Stimulated activated CD4-positive, alpha-beta T cell treated with anti-CD3 and anti-CD28 coated beads, Interleukin-4, amount 100 ng/mL, for 48 hours (primary cell): ENCODE measurements around the gene HSPA12B.
A peak's percentile ranks its signal among the peaks of the same experiment; 100 is the strongest.

ENCODE experiments used
- DNase-seq, 2 donors: peaks; one replicate each; pipeline ENCODE4 v3.0.0-alpha.2; 2020; ENCODE audit warnings: low read depth in 2 of 2

Gene HSPA12B

DNA sequence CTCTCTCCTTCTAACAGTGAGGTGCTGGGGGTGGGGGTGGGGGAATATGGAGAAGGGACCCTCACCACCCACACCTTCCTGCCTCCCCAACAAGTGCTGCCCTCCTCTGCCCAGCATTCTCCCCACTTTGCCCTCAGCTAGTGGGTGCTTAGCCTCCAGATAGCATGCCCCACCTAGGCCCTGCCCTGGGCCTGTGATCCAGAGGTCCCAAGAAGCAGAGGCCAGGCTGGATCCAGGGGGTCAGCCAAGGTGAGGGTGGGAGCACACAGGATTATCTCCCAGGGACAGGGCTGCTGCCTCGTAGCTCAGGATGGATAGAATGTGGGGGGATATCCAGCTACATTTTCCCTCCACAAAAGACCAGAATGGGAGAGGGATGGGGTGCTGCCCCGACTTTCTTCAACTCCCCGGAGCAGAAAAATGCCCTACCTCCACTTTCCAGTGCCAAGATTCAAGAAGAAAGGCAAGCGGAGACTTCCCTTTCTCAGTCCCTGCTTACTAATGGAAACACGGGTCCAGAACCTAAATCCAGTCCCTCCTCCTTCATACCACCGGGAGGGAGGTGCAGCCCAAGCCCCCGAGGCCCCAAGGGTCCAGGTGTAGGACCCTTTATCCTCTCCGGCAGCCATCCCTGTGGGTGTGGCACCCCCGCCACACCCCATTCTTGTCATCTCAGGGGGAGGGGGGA lies 34.1 kb downstream of the HSPA12B start:
- DNase-seq, result no peak

DNA sequence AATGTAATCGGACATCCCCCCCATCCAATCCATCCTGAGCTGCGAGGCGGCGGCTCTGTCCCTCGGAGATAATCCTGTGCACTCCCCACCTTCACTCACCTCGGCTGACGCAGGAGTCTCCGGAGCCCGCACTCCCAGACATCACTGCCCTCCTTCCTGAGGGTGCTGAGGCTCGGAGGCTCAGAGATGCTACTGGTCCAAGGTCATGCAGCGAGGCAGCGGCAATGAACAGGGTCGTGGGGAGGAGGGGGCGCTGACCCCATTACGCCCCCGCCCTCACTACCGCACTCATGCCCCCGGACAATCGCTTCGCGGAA lies 34.6 kb downstream of the HSPA12B start:
- no peak for DNase-seq

DNA sequence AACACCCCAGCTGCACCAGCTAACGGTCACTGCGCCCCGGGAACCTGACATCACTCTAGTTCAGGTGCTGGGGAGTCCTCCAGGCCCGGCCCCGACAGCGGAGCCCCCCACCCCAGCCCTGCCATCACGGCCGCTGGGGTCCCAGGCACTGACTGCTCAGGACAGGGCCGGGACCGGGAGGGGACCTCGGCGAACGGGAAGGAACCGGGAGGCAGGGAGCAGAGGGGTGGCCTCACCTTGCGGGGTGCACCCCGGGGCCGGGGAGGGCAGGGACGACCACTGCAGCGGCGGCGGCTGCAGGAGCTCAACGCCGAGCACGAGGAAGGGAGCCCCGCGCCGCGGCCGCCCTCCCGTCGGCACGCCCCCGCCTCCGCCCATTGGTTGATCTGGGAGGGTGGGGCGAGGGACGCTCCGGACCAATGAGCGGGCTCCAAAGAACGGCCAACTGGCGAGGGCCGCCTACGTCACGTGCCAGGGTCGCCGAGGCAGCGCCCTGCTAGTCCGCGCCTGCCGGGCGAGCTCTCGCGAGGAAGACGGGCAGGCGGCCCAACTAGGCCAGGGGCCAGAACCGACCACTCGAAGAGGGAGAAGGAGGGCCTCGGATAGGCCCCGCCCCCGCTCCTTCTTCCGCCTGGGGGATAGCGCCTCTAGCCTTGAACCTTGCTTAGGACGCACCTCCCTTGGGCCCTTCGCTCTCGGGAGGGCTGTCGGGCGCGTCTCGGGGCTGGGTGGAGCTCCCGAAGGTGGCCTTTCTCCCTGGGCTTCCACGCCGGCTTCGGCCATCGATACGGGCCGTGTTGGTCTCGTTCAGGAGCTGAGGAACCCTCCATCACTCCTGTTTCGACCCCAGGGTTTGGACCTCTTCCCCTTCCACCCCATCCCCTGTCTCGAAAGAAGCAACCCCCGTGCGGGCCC lies 35.2 kb downstream of the HSPA12B start, which contains the start of gene ADISSP:
TSS of gene ADISSP (minus strand) at position 327 of the 915 bp plus-strand sequence. CDS start 7,653 bp downstream, outside the sequence.
- DNase-seq, result peak; percentile 97 to 98

DNA sequence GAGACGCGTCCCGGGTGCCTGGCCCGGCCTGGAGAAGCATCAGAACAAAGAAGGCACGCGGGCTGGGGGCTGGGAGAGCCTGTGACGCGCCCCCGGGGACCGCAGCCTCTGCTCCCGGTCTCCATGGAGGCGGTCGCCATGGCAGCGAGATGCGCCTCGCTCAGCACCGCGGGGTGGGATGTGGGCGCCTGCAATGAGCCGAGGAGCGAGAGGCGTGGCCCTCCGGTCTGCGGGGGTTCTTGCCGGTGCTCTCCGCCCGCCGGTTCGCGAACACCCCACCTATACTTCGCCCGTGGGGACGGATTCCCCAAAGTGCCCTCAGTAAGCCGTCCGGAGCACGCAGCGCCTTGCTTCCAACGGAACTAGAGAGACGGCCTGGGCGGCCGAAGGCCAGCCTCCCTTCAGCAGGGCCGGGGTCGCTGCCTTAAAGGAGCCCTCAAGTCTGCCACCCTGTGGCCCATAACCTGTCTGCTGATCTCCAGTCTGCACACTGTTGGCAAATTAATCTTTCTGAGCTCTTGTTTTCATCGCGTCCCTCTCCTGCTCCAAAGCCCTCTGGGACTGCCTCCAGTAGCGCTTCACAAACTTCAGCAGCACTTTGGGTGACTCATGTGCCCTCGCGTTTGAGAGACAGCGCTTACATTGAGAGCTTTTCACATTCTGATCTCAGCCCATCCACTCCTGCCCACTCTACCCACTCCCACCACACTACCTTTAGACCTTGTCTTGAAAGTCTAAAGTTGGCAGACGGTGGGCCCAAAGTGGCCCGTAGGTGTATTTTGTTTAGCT lies 36.1 kb downstream of the HSPA12B start:
- DNase-seq, result peak; percentile 67 to 77

DNA sequence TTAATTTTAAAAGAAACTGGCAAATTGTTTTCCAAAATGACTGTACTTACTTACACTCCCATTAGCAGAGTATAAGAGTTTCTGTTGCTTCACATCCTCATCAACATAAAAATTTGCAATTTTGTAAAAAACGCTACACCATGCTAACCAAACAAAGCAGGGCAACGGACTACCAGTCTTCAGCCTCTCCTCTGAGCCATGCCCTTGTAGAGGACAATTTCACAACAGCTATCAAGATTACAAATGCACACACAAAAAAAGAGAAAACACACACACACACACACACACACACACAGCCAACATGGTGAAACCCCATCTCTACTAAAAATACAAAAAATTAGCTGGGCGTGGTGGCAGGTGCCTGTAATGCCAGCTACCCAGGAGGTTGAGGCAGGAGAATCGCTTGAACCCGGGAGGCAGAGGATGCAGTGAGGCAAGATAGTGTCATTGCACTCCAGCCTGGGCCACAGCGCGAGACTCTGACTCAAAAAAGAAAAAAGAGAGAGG lies 39.1 kb downstream of the HSPA12B start:
- DNase-seq, result no peak

DNA sequence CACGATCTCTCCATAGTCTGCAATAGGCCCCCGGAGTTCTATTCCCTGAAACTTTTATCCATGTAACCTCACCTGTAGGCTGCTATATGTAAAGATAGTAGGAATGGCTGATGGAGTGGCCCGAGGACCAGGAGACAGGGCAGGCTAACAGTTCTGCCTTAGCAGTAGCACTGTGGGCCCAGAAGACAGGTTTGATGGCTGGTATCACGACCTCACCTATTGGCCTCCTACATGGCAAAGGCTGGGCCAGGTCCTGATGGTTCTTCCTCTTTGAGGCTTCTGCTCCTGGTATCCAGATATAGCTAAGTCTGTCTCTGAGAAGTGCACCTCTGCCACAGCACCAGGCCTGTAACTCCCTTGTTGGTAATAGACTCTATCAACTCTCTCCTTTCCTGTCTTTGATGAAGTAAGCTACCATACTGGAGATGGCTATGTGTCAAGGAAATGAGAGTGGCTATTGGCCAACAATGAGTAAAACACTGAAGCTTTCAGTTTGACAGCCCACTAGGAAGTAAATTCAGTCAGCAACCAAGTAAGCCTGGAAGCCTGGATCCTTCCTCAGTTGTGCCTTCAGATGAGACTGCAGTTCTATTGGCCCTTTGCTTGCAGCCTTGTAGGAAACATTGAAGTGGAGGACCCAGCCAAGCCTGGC lies 43.1 kb downstream of the HSPA12B start:
- no peak for DNase-seq

DNA sequence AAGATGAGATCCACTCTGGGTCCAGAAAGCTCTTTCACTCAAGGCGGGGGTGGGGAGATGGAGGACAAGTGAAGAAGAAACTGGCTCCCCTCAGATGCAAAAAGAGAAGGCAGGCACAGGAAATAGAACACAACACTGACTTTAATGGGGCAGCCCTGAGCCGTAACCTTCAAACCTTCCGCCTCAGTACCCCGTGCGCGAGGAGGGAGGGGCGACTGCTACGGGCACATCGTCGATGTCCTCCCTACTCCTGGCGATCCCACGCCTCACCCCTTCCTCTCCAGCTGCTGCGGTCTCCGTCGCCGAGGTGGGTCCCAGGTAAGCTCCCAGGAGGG lies 44.9 kb downstream of the HSPA12B start:
- DNase-seq, result no peak

DNA sequence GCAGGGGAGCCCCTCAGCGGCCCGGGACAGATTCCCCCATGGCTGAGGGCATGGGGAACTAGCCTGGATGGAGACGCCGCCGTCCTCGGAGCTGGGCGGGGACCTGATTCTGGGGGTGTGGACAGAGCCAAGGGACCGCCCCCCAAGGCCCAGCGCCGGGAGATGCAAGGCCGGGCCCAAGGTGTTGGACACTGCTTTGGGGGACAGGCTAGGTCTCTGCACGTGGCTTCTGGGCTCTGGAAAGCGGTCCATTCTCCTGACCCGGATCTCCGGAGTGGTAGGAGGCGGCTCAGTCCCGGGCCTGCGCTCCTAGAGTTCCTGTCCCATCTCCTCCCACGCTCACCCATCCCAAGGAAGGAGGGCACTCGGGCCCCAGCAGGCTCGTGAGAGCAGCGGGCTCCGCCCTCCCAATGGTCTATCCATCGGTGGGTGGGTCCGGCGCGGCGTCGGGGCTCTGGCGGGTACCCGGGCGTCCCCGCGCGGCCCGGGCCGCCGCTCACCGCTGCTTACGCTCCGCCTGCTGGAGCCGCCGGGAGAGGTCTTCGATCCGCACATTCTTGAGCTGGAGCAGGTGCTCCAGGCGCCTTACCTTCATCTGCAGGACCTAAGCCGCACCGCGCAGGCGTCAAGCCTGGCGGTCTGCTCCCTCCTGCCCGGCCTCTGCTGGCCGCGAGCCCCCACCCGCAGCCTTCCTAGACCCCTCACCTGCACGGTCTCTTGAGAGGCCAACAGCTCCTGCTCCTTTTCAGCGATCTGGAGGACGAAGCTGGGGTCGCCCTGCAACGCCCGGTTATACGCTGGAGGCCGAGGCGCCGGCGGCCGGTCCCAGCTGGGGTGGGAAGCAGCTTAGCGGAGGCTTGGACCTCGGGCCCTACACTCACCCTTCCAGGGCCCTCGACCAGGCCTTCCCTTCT lies 45.5 kb downstream of the HSPA12B start:
- peak in 1 of 2 donors; percentile 45 for DNase-seq

DNA sequence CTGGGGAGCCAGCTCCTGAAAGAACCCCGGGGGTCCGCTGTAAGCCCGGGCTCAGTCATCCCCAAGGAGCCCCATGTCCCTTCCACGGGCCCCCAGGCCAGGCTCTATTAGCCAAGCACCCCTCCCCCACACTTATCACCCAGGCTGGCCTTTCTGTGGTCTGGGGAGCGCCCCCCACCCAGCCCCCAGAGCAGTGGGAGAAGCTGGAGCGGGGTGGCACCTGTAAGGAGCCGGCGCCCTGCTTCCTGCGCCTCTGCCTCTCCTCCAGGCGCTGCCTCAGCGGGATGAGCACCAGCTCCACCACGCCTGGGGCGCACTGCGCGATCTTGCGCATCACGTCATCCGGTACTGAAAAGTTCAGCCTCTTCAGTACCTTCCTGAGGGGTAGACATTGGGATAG lies 46.5 kb downstream of the HSPA12B start:
- no peak for DNase-seq

DNA sequence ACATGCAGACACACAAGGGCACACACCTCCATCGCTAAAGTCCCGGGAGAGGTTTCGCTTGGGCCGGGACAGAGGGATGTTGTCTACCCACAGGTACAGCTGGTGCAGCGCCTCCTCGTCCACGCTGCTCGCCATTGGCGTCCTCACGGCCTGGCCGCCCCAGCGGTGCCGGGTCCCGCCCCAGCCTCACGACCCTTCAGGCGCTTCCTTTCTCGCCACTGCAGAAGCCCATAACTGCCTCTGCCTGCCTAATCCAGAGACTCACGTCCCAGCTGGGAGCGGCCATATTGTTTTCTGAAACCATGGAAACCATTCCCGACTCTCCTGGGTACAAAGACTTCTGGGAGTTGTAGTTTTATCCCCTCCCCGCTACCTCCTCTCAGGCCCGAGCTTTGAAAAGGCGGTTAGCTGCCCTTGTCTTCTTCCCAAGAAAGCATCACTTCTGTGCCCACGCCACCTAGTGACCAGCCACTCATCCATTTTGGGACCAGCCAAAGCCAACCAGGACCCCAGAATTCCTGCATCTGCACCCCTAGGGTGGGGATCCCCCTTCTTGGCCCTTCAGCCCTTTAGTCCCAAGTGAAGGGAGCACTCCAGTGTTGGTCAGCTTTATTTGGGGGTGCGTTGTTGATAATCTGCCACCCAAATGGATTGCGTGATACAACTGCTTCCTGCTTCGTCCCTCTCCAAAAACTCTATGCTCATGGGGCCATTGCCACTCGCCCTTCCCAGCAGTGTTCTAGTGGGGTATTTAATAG lies 48.8 kb downstream of the HSPA12B start, which contains the start of gene SPEF1:
TSS of gene SPEF1 (minus strand) at position 296 of the 758 bp plus-strand sequence. CDS start at position 135, 161 bp downstream.
- peak in 1 of 2 donors; percentile 37 for DNase-seq

DNA sequence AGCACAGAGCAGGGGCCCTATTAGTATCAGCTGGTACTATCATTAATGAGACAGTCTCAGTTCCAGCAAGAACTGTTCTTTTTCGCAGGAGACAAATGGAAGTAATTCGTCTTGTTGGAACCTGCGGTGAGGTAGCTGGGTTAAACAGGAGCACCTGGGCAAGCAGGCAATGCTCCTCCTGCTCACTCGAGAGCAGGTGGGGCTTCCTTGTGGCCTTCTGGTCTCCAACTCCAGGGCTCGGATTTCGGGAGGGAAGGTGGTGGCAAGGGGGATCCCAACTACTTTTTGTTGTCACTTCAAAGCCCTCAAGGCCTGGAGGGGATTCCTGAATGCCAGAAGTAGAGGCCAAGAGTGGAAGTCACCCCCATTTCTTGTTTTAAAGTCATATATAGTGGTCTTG lies 50.1 kb downstream of the HSPA12B start:
- no peak for DNase-seq

DNA sequence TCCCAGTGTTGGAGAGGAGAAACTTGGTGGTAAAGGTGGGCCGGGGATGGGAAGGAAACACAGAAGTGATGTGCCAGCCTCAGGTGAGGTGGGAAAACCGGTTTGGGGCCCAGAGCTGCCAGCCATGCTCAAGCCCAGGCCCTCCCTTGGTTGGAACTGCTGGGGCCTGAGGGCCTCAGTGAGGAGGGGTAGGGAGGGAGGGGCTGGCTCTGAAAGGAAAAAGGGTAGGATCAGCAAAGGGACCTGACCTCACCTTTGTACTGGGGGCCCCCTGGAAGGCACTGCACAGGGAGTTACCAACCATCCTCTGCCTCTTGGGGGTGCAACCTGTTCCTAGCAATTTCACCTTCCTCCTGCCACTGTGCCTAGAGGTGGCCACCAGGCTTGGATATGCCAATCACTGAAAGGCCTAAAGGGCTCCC lies 50.6 kb downstream of the HSPA12B start:
- DNase-seq, result no peak

DNA sequence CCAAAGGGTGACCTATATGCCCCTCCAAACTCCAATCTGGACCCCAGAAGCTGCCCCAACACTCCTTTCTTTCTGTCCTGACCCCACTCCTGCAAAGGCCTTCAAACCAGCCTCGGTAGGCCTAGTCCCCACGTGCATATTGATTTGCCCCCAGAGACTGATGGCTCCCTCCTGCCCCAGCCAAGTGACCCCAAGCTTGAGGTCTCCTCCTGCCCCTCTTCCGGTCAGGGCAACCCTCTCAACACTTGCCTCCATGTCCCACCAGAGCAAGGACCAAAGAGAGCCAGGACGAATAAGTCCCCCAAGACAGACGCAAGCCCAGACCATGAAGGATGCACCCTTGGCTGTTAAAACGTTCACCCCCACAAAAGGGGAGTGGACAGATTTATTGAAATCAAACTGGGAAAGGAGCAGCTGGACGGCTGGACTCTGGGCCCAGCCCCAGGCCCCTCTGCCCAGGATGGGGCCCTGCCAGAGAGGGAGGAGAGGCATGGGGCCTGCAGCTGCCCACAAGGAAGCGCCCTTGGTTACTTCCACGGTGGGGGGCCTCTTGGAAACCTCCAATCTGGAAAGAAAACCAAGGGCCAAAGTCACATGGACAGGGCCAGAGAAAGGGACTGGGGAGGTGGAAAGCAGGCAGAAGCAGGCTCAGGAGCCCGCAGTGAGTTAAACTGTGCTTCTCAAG lies 51.2 kb downstream of the HSPA12B start:
- DNase-seq, result no peak

DNA sequence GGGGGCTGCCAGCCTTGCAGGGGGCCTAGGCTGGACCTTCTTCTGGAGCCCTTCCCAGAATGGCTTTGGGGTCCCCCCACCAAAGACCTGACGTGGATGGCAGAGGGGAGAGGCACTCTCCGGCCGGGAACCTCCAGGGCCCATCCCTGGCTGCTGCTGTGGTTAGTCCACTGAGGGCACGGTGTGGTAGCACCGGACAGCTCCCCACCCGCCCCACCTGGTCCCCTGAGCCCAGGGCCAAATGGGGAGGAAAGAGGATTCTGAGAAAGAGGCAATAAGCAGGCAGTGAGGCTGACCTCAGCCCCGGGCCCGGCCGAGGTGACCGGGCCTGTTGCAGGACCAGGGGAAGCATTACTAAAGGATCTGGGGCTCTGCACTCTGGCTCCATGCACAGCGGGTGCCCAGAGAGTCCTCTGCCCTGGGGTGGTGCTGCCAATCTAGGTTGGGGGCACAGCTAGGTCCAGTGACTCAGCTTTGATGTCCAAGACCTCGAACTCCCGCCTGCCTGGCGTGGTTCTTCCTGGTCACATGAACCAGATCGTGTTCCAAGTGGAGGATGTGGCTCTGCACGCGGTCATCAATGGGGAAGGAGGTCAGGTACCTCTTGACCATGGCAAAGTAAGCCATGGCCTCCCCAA lies 51.9 kb downstream of the HSPA12B start:
- no peak for DNase-seq

DNA sequence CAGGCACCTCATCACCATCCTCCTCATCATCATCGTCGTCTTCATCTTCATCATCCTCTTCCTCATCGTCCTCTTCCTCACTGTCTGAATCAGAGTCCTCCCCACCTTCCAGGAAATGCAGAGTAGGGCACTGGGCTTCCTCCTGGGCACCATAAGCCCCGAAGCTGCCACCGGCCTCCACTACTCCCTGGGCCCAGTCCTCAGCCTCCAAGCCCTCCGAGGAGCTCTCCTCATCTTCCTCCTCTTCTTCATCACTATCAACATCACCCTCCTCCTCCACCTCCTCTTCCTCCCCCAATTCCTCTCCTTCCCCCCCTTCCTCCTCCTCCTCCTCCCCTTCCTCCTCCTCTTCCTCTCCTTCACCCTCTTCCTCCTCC lies 52.4 kb downstream of the HSPA12B start:
- no peak for DNase-seq

DNA sequence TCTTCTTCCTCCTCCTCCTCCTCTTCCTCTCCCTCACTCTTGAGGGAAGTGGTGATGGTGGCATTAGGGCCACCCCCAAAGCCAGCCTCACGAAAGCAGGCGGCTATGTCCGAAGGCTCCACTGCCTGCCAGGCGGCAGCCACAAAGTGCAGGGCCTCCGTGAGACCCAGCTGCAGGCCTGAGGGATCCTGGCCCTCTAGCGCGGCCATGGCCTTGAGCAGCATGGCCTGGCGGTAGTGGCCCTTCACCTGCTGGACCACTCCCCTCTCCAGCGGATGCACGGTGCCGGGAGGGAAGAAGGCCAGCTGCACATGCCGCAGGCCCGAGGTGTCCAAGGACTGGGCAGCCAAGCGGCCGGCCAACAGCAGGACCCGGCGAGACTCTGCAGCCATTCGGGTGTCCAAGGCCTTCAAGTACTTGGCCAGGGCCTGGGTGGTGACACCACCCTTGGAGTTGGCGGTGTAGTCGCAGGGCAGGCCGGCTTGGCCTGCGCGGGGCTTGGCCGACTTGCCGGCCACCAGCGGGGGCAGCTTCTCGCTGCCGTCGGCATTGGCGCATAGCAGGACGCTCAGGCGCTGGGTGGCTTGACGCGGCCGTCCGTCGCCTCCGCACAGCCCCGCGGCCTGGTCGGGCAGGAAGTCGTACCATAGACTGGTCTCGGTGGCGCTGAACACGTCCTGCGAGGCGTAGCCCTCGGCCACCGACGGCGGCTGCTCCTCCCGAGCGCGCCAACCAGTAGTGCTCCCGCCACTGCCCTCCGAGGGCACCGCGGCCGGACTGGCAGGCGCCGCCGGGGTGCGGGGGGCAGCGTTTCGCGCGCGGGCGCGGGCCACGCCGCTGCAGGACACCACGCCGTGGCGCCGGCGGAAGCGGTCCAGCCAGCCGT lies 53.0 kb downstream of the HSPA12B start:
- no peak for DNase-seq

DNA sequence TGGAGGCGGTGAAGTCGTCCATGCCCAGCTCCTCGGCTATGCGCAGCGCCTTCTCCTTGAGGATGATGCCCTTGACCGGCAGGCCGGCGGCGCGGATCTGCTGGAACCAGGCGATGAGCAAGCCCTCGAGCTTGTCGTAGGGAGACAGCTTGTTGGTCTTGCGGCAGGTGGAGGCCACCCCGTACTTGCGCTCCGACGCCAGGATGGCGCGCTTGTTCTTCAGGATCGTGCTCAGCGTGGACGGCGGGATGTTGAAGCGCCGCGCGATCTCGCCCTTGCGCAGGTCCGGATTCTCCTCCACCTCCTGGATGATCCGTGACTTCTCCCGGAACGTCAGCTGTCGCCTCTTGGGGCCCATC lies 53.6 kb downstream of the HSPA12B start:
- DNase-seq, result no peak
